Measurements from ENCODE around the gene STXBP6.

STXBP6 gene

DNA sequence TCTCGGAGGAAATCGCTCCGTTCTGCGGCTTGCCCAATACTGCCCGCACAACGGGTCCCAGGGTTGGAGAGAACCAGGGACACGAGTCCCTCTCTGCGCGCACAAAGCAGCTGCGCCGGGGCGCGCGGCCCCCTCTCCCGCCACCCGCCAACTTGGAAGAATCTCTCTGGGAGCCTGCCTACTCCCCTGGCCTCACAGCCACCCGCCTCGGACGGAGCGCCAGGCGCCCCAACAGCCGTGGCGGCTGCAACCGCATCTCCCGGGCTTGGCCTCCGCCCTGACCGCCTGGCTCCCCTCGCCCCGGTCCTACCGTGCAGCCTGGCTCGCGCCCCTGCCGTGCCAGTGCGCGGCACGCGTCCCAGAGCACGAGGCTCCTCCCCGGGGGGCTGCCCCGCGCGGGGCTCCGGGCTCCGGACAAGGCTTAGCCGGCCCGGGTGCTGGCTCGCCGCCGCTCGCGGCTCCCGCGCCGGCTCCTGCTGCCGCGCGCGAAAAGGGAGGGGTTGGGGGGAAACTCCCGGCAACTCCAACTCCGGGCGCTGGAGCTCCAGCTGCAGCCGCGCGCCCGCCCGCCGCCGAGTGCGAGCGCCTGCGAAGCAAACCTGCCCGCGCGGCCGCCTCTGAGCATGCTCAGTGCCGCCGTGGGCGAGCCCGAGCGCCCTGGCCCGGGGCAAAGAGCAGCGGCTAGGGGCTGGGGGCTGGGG is at the start of gene STXBP6:
Gene STXBP6, minus strand, starts transcription at position 580 of the 701 bp plus-strand sequence. CDS start 75,329 bp downstream, outside the sequence.
- no peak for DNase-seq (ENCODE audit: extremely low read depth in 1 of 2, low read depth in 1 of 2)

GRCh38 chr14:25097120-25097519 is 47.2 kb upstream of the STXBP6 start:
- DNase-seq (ENCODE audit: extremely low read depth in 1 of 2, low read depth in 1 of 2): no peak

- DNase-seq (ENCODE audit: extremely low read depth in 1 of 2, low read depth in 1 of 2): no peak
Observed at GRCh38 chr14:25095736-25096437, 45.9 kb upstream of the STXBP6 start.

GRCh38 chr14:25094171-25094907 is 44.4 kb upstream of the STXBP6 start:
- DNase-seq (ENCODE audit: extremely low read depth in 1 of 2, low read depth in 1 of 2): no peak

DNA sequence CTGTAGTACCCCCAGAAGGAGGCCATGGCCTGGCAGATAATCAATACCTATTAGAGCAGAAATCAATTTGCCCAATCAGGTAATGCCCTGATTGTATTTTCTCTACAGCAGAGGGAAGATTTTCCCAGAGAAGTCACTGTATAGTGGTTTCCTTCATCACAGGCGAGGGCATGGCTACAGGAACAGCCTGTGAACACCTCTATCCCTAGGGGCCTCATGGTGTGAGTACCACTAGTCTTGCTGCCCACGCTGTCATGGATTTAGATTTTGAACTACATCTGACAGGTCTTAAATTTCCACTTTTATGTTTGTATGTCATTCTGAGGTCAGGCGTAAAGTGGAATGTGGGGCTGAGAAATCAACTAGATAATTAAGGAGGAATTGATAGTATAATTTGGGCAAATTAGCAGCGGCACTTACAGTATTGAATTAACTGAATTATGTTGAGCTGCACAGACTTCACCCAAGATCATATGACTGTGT is 42.4 kb upstream of the STXBP6 start:
- DNase-seq (ENCODE audit: extremely low read depth in 1 of 2, low read depth in 1 of 2): no peak

GRCh38 chr14:25090716-25091454 is 40.9 kb upstream of the STXBP6 start:
- DNase-seq (ENCODE audit: extremely low read depth in 1 of 2, low read depth in 1 of 2): no peak

DNA sequence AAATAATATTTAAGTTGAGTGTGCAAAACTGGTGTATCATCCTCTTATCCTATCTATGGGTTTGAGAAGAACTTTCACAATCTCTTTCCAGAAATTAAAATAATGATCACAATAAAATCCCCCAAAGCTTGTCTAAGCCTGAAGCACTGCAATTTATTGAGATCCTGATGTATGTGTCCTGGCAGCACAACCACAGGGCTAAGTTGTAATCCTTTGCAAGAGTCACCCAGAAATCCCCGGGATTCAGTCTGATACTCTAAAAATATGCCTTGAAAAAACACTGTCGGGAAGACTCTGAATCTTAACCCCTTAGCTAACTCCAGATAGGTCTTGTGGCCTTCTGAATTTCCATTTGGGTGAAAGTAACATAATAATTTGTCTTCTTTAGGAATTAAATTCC is 40.3 kb upstream of the STXBP6 start:
- no peak for DNase-seq (ENCODE audit: extremely low read depth in 1 of 2, low read depth in 1 of 2)

DNA sequence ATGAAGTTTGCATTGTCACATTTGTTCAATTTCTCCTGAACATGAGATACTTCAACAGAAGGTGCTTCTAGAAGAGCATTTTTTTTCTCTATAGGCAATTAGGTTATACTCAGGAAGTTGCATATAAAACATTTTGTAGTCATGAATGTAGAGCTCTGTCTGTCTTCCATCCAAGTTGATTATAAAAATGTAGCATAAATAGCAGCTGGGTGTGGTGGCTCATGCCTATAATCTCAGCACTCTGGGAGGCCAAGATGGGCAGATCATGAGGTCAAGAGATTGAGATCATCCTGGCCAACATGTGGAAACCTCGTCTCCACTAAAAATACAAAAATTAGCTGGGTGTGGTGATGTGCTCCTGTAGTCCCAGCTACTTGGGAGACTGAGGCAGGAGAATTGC is 39.5 kb upstream of the STXBP6 start:
- no peak for DNase-seq (ENCODE audit: extremely low read depth in 1 of 2, low read depth in 1 of 2)

DNA sequence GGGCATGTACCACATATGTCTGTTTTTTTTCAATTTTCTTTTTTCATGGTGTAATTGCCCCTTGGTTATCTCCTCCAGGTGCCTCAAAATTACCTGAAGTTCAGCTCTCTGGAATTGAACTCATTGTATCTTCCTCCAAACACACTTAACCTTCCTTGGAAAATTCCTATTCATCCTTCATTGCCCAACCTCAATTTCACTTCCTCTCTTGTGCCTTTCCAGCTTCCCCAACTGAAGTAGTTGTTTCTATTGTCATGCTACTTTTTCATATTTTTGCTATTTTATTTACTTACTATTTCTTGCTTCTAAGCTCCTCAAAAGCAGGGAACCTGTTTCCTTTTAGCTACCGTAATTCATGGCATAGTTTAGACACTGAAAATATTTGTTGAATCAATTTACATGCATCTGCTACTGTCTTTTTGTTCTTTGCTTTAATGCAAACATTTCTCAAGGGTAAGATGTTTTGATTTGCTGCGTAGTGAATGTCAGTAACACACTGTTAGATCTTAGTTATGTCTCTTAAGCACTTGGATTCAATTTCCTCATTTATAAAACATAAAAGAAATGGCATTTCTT is 37.0 kb upstream of the STXBP6 start:
- DNase-seq (ENCODE audit: extremely low read depth in 1 of 2, low read depth in 1 of 2): no peak

DNA sequence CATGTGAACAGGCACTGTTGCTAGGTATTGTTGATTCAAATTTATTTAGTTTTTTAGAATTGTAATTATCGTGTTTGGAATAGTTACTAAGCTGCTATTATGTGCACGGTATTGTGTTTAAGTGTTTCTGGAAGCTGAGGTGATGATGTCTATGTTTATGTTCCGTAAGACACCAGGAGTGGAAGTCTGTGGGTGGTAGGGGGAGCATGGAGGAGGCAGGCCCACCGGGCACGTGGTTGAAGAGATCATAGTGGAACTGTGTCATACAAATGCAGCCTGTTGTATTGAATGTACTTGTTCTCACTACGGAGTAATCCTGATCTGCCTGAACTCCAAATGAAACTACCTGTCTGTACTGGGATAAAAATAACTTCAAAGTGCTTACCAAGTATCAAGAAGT is 36.1 kb upstream of the STXBP6 start:
- no peak for DNase-seq (ENCODE audit: extremely low read depth in 1 of 2, low read depth in 1 of 2)

- DNase-seq (ENCODE audit: extremely low read depth in 1 of 2, low read depth in 1 of 2): no peak
Observed at GRCh38 chr14:25080682-25081081, 30.7 kb upstream of the STXBP6 start.

- DNase-seq (ENCODE audit: extremely low read depth in 1 of 2, low read depth in 1 of 2): no peak
Observed at GRCh38 chr14:25079311-25079710, 29.4 kb upstream of the STXBP6 start.

DNA sequence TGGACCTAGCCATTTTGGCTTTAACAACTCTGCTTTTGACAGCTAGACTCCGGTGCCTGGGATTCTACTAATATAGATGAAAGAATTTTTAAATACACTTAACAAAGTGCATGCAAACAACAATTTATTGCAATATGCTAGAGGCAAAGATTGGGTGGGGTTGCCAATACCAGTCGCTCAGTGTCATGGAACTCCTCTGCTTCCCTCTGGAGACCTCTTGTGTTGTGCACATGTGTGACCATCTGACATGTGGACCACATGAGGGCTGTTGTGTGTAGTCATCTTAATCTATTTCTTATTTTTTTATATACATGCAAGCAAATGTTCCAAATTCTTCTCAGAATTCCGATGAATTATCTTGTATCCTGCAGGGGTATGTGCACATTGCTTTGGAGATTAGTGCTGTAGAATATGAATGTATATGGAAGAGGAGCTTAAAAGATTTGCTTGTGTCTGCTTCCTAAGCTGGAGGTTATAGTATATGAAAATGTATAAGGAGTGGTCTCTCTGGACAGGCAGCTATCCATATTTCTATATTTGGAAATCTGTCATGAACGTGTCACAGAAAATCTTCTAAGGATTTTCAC is 24.2 kb upstream of the STXBP6 start:
- DNase-seq (ENCODE audit: extremely low read depth in 1 of 2, low read depth in 1 of 2): no peak

- DNase-seq (ENCODE audit: extremely low read depth in 1 of 2, low read depth in 1 of 2): no peak
Observed at GRCh38 chr14:25069879-25070278, 19.9 kb upstream of the STXBP6 start.

- DNase-seq (ENCODE audit: extremely low read depth in 1 of 2, low read depth in 1 of 2): no peak
Observed at GRCh38 chr14:25067600-25067999, 17.7 kb upstream of the STXBP6 start.

DNA sequence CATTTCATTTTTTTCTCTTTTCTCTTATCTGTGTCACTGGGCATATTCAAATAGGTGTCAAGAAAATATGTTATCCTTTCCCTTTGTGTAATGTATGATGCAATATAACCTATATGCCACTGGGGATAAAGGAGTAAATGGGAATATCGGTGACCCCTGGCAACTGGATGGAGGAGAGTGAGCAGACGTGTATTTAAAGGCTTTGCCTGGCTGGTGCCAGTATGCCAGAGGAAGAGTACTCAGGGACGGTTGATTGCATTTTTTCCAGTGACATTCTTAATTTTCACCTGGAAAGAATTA is 12.0 kb upstream of the STXBP6 start:
- DNase-seq (ENCODE audit: extremely low read depth in 1 of 2, low read depth in 1 of 2): no peak

DNA sequence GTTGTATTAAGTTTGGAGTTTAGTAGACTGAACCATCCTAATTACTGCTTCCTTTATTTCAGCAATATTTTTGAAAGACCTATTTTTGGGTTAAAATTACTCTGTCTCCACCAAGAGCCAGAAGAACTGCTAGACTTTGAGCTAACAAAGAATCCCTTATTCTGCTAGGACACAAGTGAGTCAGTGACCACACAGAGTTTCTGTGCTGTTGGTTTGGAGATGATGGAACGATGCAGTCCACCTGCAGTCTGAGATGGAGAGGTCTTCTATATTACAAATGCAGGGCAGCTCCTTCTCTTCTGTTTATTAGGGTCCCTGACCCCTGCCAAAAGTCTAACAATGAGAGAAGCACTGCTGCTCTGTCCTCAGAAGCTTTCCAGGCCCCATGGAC is 6.7 kb upstream of the STXBP6 start:
- no peak for DNase-seq (ENCODE audit: extremely low read depth in 1 of 2, low read depth in 1 of 2)

DNA sequence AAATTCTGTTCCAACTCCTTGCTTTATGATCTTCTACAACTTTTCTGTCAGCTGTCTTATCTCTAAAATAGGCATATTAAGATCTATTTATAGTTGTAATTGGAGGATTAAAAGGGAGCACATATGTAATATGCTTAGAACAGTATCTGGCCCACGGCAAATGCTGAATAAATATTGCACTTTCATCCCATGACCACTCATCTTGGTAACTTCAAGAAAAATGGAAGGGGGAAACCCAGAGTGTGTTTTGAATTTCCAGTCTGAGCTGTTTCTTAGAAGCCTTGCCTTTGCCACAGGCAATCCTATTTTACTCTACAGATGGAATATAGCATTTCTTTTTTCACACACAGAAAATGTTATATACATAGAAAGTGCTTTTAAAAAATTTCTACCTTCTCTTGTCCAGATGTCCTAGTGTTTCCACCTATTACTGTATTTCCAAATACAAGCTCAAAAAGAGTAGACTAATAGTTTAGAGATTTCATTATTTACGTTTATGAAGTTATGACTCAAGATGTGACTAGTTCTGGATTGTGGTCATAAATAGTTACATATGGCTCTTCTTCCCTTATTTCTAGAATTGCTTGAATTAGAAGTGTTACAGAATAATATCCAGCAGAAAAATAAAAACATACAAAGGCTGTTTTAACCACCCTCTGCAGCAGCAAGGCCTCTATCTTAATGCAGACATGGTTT is 6.2 kb upstream of the STXBP6 start:
- no peak for DNase-seq (ENCODE audit: extremely low read depth in 1 of 2, low read depth in 1 of 2)

GRCh38 chr14:25055005-25055404 is 5.1 kb upstream of the STXBP6 start:
- no peak for DNase-seq (ENCODE audit: extremely low read depth in 1 of 2, low read depth in 1 of 2)

- no peak for DNase-seq (ENCODE audit: extremely low read depth in 1 of 2, low read depth in 1 of 2)
Observed at GRCh38 chr14:25053585-25053984, 3.6 kb upstream of the STXBP6 start.

Data from activated CD8-positive, alpha-beta memory T cell treated with anti-CD3 and anti-CD28 coated beads for 1 hour (primary cell).